Aorta (tissue), 5 donors: ENCODE results near the gene SLC10A4. TPM values are rescaled to one million over a fixed set of nuclear protein-coding genes. Genes with fewer than 3 reads are reported as not detected.

ENCODE experiments used
- ATAC-seq: fragments of 200-7000 bp; cut with Tn5 transposase; one replicate; pipeline ENCODE4 v1.9.1; 2022; ENCODE audit warnings: moderate library complexity; ENCODE audit not compliant: low FRiP score
- DNase-seq, 2 donors: peaks; one replicate each; pipeline ENCODE4 v3.0.0-alpha.2; 2020
- H3K27ac ChIP-seq, 2 donors: one replicate each; pipeline ENCODE4 v1.5.1; 2013; ENCODE audit warnings: low read length in 2 of 2, mild to moderate bottlenecking in 2 of 2, moderate library complexity in 2 of 2, control low read depth in 1 of 2, inconsistent platforms in 1 of 2, low read depth in 1 of 2
- H3K27me3 ChIP-seq, 2 donors: one replicate each; pipeline ENCODE4 v1.6.1; 2013; ENCODE audit warnings: control low read depth in 1 of 2, low read length in 1 of 2, mild to moderate bottlenecking in 1 of 2, moderate library complexity in 1 of 2; ENCODE audit not compliant: insufficient read depth in 2 of 2, control insufficient read depth in 1 of 2
- H3K36me3 ChIP-seq, 2 donors: one replicate each; pipeline ENCODE4 v1.6.1; 2013; ENCODE audit warnings: control low read depth in 1 of 2, low read length in 1 of 2, mild to moderate bottlenecking in 1 of 2; ENCODE audit not compliant: insufficient read depth in 2 of 2, control insufficient read depth in 1 of 2
- H3K4me1 ChIP-seq, 2 donors: one replicate each; pipeline ENCODE4 v1.6.1; 2013; ENCODE audit warnings: low read length in 2 of 2, control low read depth in 1 of 2, mild to moderate bottlenecking in 1 of 2, moderate library complexity in 1 of 2; ENCODE audit not compliant: insufficient read depth in 2 of 2, control insufficient read depth in 1 of 2
- H3K4me3 ChIP-seq, 2 donors: one replicate each; pipeline ENCODE4 v1.5.1; 2013; ENCODE audit warnings: low read length in 2 of 2, control low read depth in 1 of 2, mild to moderate bottlenecking in 1 of 2
- H3K9me3 ChIP-seq: one replicate; pipeline ENCODE4 v1.6.1; 2013; ENCODE audit warnings: mild to moderate bottlenecking, low read length; ENCODE audit not compliant: control insufficient read depth
- WGBS, 2 donors: extraction: QIAGEN DNeasy Blood & Tissue Kit; methylation state at CpG; one replicate each; pipeline ENCODE4 v1.1.7; 2013; 5-methylcytosine and 5-hydroxymethylcytosine counted together
- intact Hi-C, 2 donors: fragments of 100-400 bp; cut with DNase I; formaldehyde crosslinking; loops; one replicate each; pipeline versions ENCODE4 v1.14.2 to v1.15.0; 2022
- polyA plus RNA-seq, 2 donors: library from polyadenylated mRNA; stranded (reverse); fragments of 200-250 nt; gene quantifications; one replicate each; pipeline ENCODE4 v1.2.3, GENCODE V29; 2013
- total RNA-seq, 2 donors: library from RNA; stranded (reverse); fragmentation: NEBNext Ultra II Directional; extraction: Animal tissue kit (Norgen Biotek cat#: 25700); gene quantifications; one replicate each; pipeline ENCODE4 v1.2.1, GENCODE V29; 2021
- donor health status: healthy with polysubstance abuse.
- donor health status: Bipolar disorder and iron deficiency.
- donor health status: DM: no; HTN: no; CAD: no.
- donor health status: DM: no; HTN: no; CAD: no.
- donor health status: DM: yes; HTN: yes; CAD: no.

SLC10A4 gene
- total and polyA plus RNA-seq, 4 donors = 0.13 to 1.1 (median 0.48) TPM; not detected in 1

DNA sequence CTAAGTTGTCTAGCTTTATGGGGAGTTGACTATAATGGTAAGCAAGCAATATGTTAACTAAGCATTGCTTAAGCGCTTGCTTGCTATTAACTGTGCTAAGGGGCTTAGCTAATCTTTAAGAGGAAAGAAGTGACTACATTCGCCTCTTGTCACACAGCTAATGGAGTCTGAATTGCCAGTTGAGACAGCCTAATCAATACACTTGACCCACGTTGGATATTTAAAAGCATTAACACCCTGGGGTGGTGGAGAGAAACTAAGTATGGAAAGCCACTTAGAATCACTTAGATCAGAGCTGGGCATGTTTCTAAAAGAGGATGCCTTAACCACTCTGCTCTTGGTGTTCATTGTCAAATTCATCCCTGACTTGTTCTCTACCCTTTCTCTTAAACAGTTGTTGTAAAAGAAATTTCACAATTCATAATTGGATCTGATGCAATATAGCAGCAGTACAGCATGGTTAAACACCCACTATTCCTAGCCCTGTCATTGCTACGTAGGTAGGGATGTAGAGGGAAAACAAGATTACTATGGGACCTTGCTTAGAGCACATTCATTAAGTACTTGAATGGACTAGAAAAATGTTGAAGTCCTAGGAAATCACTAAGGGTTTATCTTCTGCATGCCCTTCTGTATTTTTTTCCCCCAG is 10.4 kb downstream of the SLC10A4 start:
- intact Hi-C loops = no loop called here
- Histone ChIP-seq H3K27ac (no peak overlapping the region), H3K27me3 (no peaks in the 10 kb centered on the region), H3K9me3 (no peaks in the 10 kb centered on the region), H3K4me1 (no peaks in the 10 kb centered on the region), H3K4me3 (no peak overlapping the region), H3K36me3 (no peaks in the 10 kb centered on the region)
- 84 to 86% methylated on average over 4 of the region's 4 CpGs for WGBS, 2 donors
- ATAC-seq = no peak
- DNase-seq = no peak

- no peaks in the 10 kb centered on the region for H3K4me1 ChIP-seq
- H3K36me3 ChIP-seq = peaks cover 2 to 3% of the 10 kb centered on the region in 2 donors
- DNase-seq (no peak), ATAC-seq (no peak)
- H3K27me3 ChIP-seq = no peaks in the 10 kb centered on the region
- H3K27ac ChIP-seq = no peak overlapping the region
- H3K9me3 ChIP-seq = no peaks in the 10 kb centered on the region
- WGBS, 2 donors = 95 to 100% methylated on average over 2 of the region's 2 CpGs
- no peak overlapping the region for H3K4me3 ChIP-seq
- intact Hi-C loops = no loop called here
Measured at GRCh38 chr4:48495941-48496340, 12.8 kb downstream of the SLC10A4 start.

DNA sequence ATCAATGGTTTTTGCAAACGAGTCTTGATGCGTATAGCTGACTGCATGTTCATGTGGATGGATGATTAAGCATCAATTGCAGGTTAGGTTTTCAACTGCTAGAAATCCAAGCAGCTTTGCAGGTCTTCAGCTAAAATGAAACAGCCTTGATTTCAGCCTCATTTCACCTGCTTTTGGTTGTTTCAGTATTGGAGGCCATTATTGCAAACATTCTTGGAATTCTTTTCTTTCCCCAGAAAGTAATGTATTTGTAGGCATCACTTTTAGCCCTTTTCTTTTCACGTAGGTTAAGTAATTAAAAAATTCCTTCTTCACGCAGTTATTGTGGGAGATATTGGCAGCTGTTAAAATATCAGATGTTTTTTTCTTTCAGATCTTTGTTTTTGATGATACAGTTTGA is 15.8 kb downstream of the SLC10A4 start:
- ATAC-seq (no peak), DNase-seq (no peak)
- Histone ChIP-seq H3K9me3 (no peaks in the 10 kb centered on the region), H3K4me1 (no peaks in the 10 kb centered on the region), H3K27ac (no peak overlapping the region), H3K36me3 (peaks cover 2 to 3% of the 10 kb centered on the region in 2 donors), H3K27me3 (no peaks in the 10 kb centered on the region), H3K4me3 (no peak overlapping the region)
- 84 to 91% methylated on average over 4 of the region's 4 CpGs for WGBS, 2 donors
- intact Hi-C loops = no loop called here

GRCh38 chr4:48499551-48500066 is 16.5 kb downstream of the SLC10A4 start:
- Histone ChIP-seq H3K4me1 (no peaks in the 10 kb centered on the region), H3K36me3 (peaks cover 2 to 3% of the 10 kb centered on the region in 2 donors), H3K9me3 (no peaks in the 10 kb centered on the region), H3K4me3 (no peak overlapping the region), H3K27me3 (no peaks in the 10 kb centered on the region), H3K27ac (no peak overlapping the region)
- intact Hi-C loops = loop anchor here in 1 of 2 donors (10.0 kb wide), 1 partner anchor 55 kb away; no protein-coding TSS in a partner anchor
- DNase-seq = no peak
- WGBS, 2 donors = 89 to 90% methylated on average over 3 of the region's 3 CpGs
- no peak for ATAC-seq

GRCh38 chr4:48503233-48504025 is 20.3 kb downstream of the SLC10A4 start:
- WGBS, 2 donors = 59 to 61% methylated on average over 4 of the region's 4 CpGs
- ATAC-seq (no peak), DNase-seq (no peak)
- intact Hi-C loops = loop anchor here in 1 of 2 donors (10.0 kb wide), 1 partner anchor 51 kb away; no protein-coding TSS in a partner anchor
- H3K27me3 ChIP-seq = no peaks in the 10 kb centered on the region
- no peak overlapping the region for H3K27ac ChIP-seq
- H3K36me3 ChIP-seq = peaks cover 3 to 5% of the 10 kb centered on the region in 2 donors
- no peak overlapping the region for H3K4me3 ChIP-seq
- H3K9me3 ChIP-seq = no peaks in the 10 kb centered on the region
- H3K4me1 ChIP-seq = no peaks in the 10 kb centered on the region

DNA sequence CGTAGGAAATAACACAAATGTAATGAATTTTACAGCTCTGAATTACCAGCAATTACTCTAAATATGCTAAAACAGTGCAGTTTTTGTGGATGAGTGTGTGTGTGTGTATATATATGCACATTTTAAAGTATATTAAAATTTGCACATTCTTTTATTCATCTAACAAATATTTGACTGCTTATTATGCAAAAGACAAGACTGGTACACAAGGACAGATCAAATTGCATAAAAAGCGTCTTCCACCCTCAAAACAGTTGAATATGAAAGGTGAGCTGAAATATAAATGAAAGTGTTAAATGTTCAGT is 20.8 kb downstream of the SLC10A4 start:
- Histone ChIP-seq H3K27ac (no peak overlapping the region), H3K9me3 (no peaks in the 10 kb centered on the region), H3K27me3 (no peaks in the 10 kb centered on the region), H3K36me3 (peaks cover 3 to 8% of the 10 kb centered on the region in 2 donors), H3K4me3 (no peak overlapping the region), H3K4me1 (no peaks in the 10 kb centered on the region)
- intact Hi-C loops = loop anchor here in 1 of 2 donors (10.0 kb wide), 1 partner anchor 51 kb away; no protein-coding TSS in a partner anchor
- no peak for DNase-seq
- WGBS, 2 donors = 89 to 92% methylated on average over 2 of the region's 2 CpGs
- no peak for ATAC-seq

- H3K27me3 ChIP-seq = no peaks in the 10 kb centered on the region
- H3K27ac ChIP-seq = no peak overlapping the region
- H3K4me1 ChIP-seq = no peaks in the 10 kb centered on the region
- intact Hi-C loops = loop anchor here in 1 of 2 donors (10.0 kb wide), 1 partner anchor 50 kb away; no protein-coding TSS in a partner anchor
- H3K9me3 ChIP-seq = no peaks in the 10 kb centered on the region
- no peak for DNase-seq
- peaks cover 2 to 7% of the 10 kb centered on the region in 2 donors for H3K36me3 ChIP-seq
- WGBS, 2 donors = 66 to 76% methylated on average over 1 of the region's 1 CpG
- ATAC-seq = no peak
- H3K4me3 ChIP-seq = no peak overlapping the region
Measured at GRCh38 chr4:48504352-48504751, 21.2 kb downstream of the SLC10A4 start.

- H3K4me1 ChIP-seq = no peaks in the 10 kb centered on the region
- no peaks in the 10 kb centered on the region for H3K27me3 ChIP-seq
- intact Hi-C loops = loop anchor here in 1 of 2 donors (10.0 kb wide), 1 partner anchor 48 kb away; no protein-coding TSS in a partner anchor
- DNase-seq (no peak), ATAC-seq (no peak)
- H3K9me3 ChIP-seq = no peaks in the 10 kb centered on the region
- H3K27ac ChIP-seq = no peak overlapping the region
- H3K36me3 ChIP-seq = peaks cover 5 to 10% of the 10 kb centered on the region in 2 donors
- WGBS, 2 donors = 84 to 87% methylated on average over 2 of the region's 2 CpGs
- no peak overlapping the region for H3K4me3 ChIP-seq
Measured at GRCh38 chr4:48506716-48507115, 23.6 kb downstream of the SLC10A4 start.
